H9 (cell line): ENCODE data around the gene SNPH. TPM values are rescaled to one million over a fixed set of nuclear protein-coding genes. Genes with fewer than 3 reads are reported as not detected.

ENCODE experiments used
- DNase-seq: peaks from one replicate; pipeline ENCODE4 v3.0.0-alpha.2; 2017
- H2AFZ ChIP-seq: one replicate; pipeline ENCODE4 v1.6.1; 2013; ENCODE audit warnings: mild to moderate bottlenecking, low read length, control low read depth, moderate library complexity
- H2AK5ac ChIP-seq: 2 replicates; pipeline ENCODE4 v1.6.1; 2013; ENCODE audit warnings: low read length, control low read depth, mixed read lengths; ENCODE audit not compliant: insufficient read length
- H2BK120ac ChIP-seq: one replicate; pipeline ENCODE4 v1.6.1; 2013; ENCODE audit warnings: low read depth, mild to moderate bottlenecking, low read length, control low read depth, inconsistent platforms; ENCODE audit not compliant: poor library complexity, severe bottlenecking
- H2BK12ac ChIP-seq: 2 replicates; pipeline ENCODE4 v1.6.1; 2013; ENCODE audit warnings: low read length, control low read depth, mixed read lengths, low read depth; ENCODE audit not compliant: insufficient read length
- H2BK15ac ChIP-seq: 2 replicates; pipeline ENCODE4 v1.6.1; 2013; ENCODE audit warnings: low read depth, low read length, control low read depth
- H2BK20ac ChIP-seq: one replicate; pipeline ENCODE4 v1.6.1; 2013; ENCODE audit warnings: low read depth, mild to moderate bottlenecking, low read length, control low read depth, inconsistent platforms; ENCODE audit not compliant: poor library complexity, severe bottlenecking
- H2BK5ac ChIP-seq: 2 replicates; pipeline ENCODE4 v1.6.1; 2013; ENCODE audit warnings: low read length, control low read depth, mixed read lengths; ENCODE audit not compliant: insufficient read length
- H3K14ac ChIP-seq: 2 replicates; pipeline ENCODE4 v1.6.1; 2013; ENCODE audit warnings: low read length, control low read depth; ENCODE audit not compliant: insufficient read depth
- H3K18ac ChIP-seq: 2 replicates; pipeline ENCODE4 v1.6.1; 2013; ENCODE audit warnings: low read depth, mild to moderate bottlenecking, mixed read lengths, low read length, control low read depth; ENCODE audit not compliant: insufficient read length
- H3K23ac ChIP-seq: 2 replicates; pipeline ENCODE4 v1.6.1; 2013; ENCODE audit warnings: low read length, control low read depth, mixed read lengths, low read depth; ENCODE audit not compliant: insufficient read length
- H3K23me2 ChIP-seq: 2 replicates; pipeline ENCODE4 v1.6.1; 2013; ENCODE audit warnings: low read depth, mild to moderate bottlenecking, mixed read lengths, low read length, control low read depth; ENCODE audit not compliant: insufficient read length, poor library complexity, severe bottlenecking
- H3K27ac ChIP-seq: 2 replicates; pipeline ENCODE4 v1.5.1; 2013; ENCODE audit warnings: low read length, control low read depth, mixed read lengths, low read depth; ENCODE audit not compliant: insufficient read length
- H3K27me3 ChIP-seq: 2 replicates; pipeline ENCODE4 v1.6.1; 2013; ENCODE audit warnings: low read length, control low read depth, inconsistent platforms; ENCODE audit not compliant: insufficient read depth
- H3K4ac ChIP-seq: 2 replicates; pipeline ENCODE4 v1.6.1; 2013; ENCODE audit warnings: low read depth, mild to moderate bottlenecking, control low read depth, inconsistent platforms, low read length, moderate library complexity
- H3K4me1 ChIP-seq: 2 replicates; pipeline ENCODE4 v1.6.1; 2013; ENCODE audit warnings: low read length, control low read depth, inconsistent platforms; ENCODE audit not compliant: insufficient read depth
- H3K4me2 ChIP-seq: 2 replicates; pipeline ENCODE4 v1.6.1; 2013; ENCODE audit warnings: low read length, control low read depth, mixed read lengths; ENCODE audit not compliant: insufficient read length, insufficient read depth
- H3K56ac ChIP-seq: 2 replicates; pipeline ENCODE4 v1.6.1; 2013; ENCODE audit warnings: low read depth, mild to moderate bottlenecking, mixed read lengths, low read length, control low read depth; ENCODE audit not compliant: insufficient read length
- H3K79me1 ChIP-seq: 2 replicates; pipeline ENCODE4 v1.6.1; 2013; ENCODE audit warnings: low read depth, mild to moderate bottlenecking, moderate library complexity, low read length, control low read depth, inconsistent platforms; ENCODE audit not compliant: insufficient read depth, poor library complexity, severe bottlenecking
- H3K79me2 ChIP-seq: 2 replicates; pipeline ENCODE4 v1.6.1; 2013; ENCODE audit warnings: low read length, control low read depth, inconsistent platforms; ENCODE audit not compliant: insufficient read depth
- H3K9ac ChIP-seq: 2 replicates; pipeline ENCODE4 v1.6.1; 2013; ENCODE audit warnings: low read length, control low read depth, mixed read lengths; ENCODE audit not compliant: insufficient read length; ENCODE audit errors: extremely low read depth
- H3K9me3 ChIP-seq: one replicate; pipeline ENCODE4 v1.6.1; 2013; ENCODE audit warnings: low read depth, low read length, inconsistent platforms; ENCODE audit not compliant: control insufficient read depth
- H3T11ph ChIP-seq: one replicate; pipeline ENCODE4 v1.6.1; 2013; ENCODE audit warnings: mild to moderate bottlenecking, low read length, control low read depth, inconsistent platforms
- H4K20me1 ChIP-seq: one replicate; pipeline ENCODE4 v1.6.1; 2013; ENCODE audit not compliant: control insufficient read depth, insufficient read length, insufficient read depth
- H4K5ac ChIP-seq: 2 replicates; pipeline ENCODE4 v1.6.1; 2013; ENCODE audit warnings: low read depth, mild to moderate bottlenecking, mixed read lengths, low read length, control low read depth; ENCODE audit not compliant: insufficient read length
- H4K8ac ChIP-seq: replicated peaks from 2 replicates; pipeline ENCODE4 v1.6.1; 2013; ENCODE audit warnings: low read length, control low read depth, mixed read lengths, low read depth; ENCODE audit not compliant: insufficient read length
- H4K91ac ChIP-seq: 2 replicates; pipeline ENCODE4 v1.6.1; 2013; ENCODE audit warnings: low read depth, mild to moderate bottlenecking, moderate library complexity, mixed read lengths, low read length, control low read depth; ENCODE audit not compliant: insufficient read length
- H3K27ac Mint-ChIP-seq, 3 experiments: 2 replicates in 2 of 3; 3 replicates in 1 of 3; pipeline ENCODE4 v1.8.0; 2020 to 2021; ENCODE audit warnings: mixed read lengths in 3 of 3, mild to moderate bottlenecking in 1 of 3, moderate library complexity in 1 of 3
- H3K27me3 Mint-ChIP-seq: 2 replicates; pipeline ENCODE4 v1.8.0; 2021; ENCODE audit warnings: low read depth, mild to moderate bottlenecking, moderate library complexity, mixed read lengths
- H3K36me3 Mint-ChIP-seq, 3 experiments: 2 replicates in 2 of 3; 3 replicates in 1 of 3; pipeline ENCODE4 v1.8.0; 2020 to 2021; ENCODE audit warnings: low read depth in 3 of 3, mixed read lengths in 3 of 3; ENCODE audit not compliant: insufficient read depth in 1 of 3
- H3K4me1 Mint-ChIP-seq, 2 experiments: 2 replicates each; pipeline ENCODE4 v1.8.0; 2020; ENCODE audit warnings: mixed read lengths in 2 of 2
- H3K4me3 Mint-ChIP-seq, 2 experiments: 2 replicates in 1 of 2; 3 replicates in 1 of 2; pipeline ENCODE4 v1.8.0; 2020 to 2021; ENCODE audit warnings: mild to moderate bottlenecking in 2 of 2, mixed read lengths in 2 of 2, moderate library complexity in 1 of 2
- H3K9me3 Mint-ChIP-seq, 2 experiments: 2 replicates in 1 of 2; 3 replicates in 1 of 2; pipeline ENCODE4 v1.8.0; 2020; ENCODE audit warnings: mild to moderate bottlenecking in 2 of 2, mixed read lengths in 2 of 2, moderate library complexity in 1 of 2
- CTCF ChIP-seq: fragments of 200-600 bp; sonication (generic); conservative IDR thresholded peaks from 3 replicates; pipeline ENCODE4 v1.8.0; 2021; ENCODE audit warnings: antibody characterized with exemption, mild to moderate bottlenecking
- WGBS: extraction: QIAGEN DNeasy Blood & Tissue Kit; methylation state at CpG from one replicate; pipeline ENCODE4 v1.1.7; 2013; ENCODE audit warnings: missing lambda C conversion rate, low lambda C conversion rate, mixed read lengths; ENCODE audit not compliant: insufficient read length; ENCODE audit errors: extremely low coverage; 5-methylcytosine and 5-hydroxymethylcytosine counted together
- total RNA-seq: library from RNA; stranded (reverse); gene quantifications from 2 replicates; pipeline ENCODE4 v1.2.1, GENCODE V29; 2021

SNPH gene
- total RNA-seq, 1 experiment from 2014 or later, result 1.8 TPM

DNA sequence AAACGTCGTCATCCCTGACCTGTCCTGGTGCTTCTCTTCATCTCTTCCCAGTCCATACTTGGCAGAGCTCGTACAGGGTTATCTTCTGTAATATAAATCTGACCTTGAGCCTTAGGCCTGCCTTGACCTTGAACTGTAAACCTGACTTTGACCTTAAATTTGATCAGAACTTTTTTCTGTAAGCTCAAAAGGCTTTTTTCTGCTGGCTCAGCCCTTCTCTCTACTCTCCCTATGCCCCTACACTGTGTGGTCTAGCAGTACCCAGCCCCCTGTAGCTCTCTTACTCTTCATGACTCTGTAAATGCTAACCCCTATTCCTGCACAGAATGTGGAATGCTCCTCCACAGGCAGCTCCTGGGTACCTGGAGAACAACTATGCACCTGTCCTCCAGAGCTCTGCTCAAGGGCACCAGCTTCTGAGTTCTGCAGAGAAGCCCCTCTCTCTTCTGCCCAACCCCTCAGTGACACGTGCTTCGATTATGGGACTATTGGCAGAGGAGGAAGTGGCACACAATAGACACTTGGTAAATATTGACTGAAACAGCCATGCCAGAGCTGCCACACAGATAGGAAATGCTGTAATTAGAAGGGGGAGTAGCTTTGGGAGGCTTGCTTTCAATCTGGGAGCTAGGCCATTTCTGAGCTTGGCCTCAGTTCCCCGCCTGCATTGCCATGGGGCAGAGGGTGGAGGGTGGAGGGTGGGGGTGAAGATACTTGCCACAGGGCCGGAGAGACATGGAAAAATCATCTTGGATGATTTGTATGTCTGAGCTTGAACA is 15.4 kb downstream of the SNPH start:
- H3K27ac ChIP-seq, result no peak overlapping the region
- no peak overlapping the region for H3K18ac ChIP-seq
- no peaks in the 10 kb centered on the region for H3K23me2 ChIP-seq
- no peak overlapping the region for H3T11ph ChIP-seq
- no peak overlapping the region for H4K5ac ChIP-seq
- H3K23ac ChIP-seq, result no peak overlapping the region
- no peaks in the 10 kb centered on the region for H3K9me3 ChIP-seq
- no peak overlapping the region for H3K14ac ChIP-seq
- no CpG with 5 or more reads among the region's 7 CpGs for WGBS
- no peak overlapping the region for H2AFZ ChIP-seq
- no peak overlapping the region for H2BK15ac ChIP-seq
- H3K9me3 Mint-ChIP-seq, result no peaks in the 10 kb centered on the region
- H3K4me2 ChIP-seq, result no peak overlapping the region
- no peak overlapping the region for H3K56ac ChIP-seq
- no peak overlapping the region for H4K8ac ChIP-seq
- H3K4me3 Mint-ChIP-seq, result no peak overlapping the region
- H4K20me1 ChIP-seq, result peaks cover 2% of the 10 kb centered on the region
- no peaks in the 10 kb centered on the region for H3K79me2 ChIP-seq
- H3K27me3 ChIP-seq, result no peaks in the 10 kb centered on the region
- no peak overlapping the region for H4K91ac ChIP-seq
- H3K36me3 Mint-ChIP-seq, result no peaks in the 10 kb centered on the region
- no peaks in the 10 kb centered on the region for H3K4me1 ChIP-seq
- no peak overlapping the region for H2BK20ac ChIP-seq
- peaks cover 2 to 8% of the 10 kb centered on the region in 2 experiments; a peak in 3 of 4 replicates for H3K4me1 Mint-ChIP-seq
- H2BK5ac ChIP-seq, result no peak overlapping the region
- H2BK120ac ChIP-seq, result no peak overlapping the region
- no peak overlapping the region for H2AK5ac ChIP-seq
- TF ChIP-seq CTCF, result no peak
- H3K9ac ChIP-seq, result no peak overlapping the region
- no peak overlapping the region for H3K4ac ChIP-seq
- peaks cover 1% of the 10 kb centered on the region for H3K27me3 Mint-ChIP-seq
- peak; percentile 10 for DNase-seq
- 0 out of 7 replicates have a peak overlapping the region, but pooled peaks of 1 of the 3 experiments have one; percentile 16 for H3K27ac Mint-ChIP-seq
- no peaks in the 10 kb centered on the region for H3K79me1 ChIP-seq
- H2BK12ac ChIP-seq, result no peak overlapping the region
